Spleen (tissue), 7 donors: ENCODE measurements around the gene C10orf143.

Experiments used
- POLR2A ChIP-seq, 3 donors: fragments of 450-650 bp; IDR thresholded peaks; one replicate each; pipeline ENCODE4 v1.5.1; 2017; ENCODE audit warnings: antibody characterized with exemption in 3 of 3, mild to moderate bottlenecking in 1 of 3
- POLR2AphosphoS5 ChIP-seq, 3 donors: sonication (generic); formaldehyde crosslinking; IDR thresholded peaks; one replicate each; pipeline ENCODE4 v1.5.1; 2017; ENCODE audit warnings: antibody characterized with exemption in 3 of 3
- TF ChIP-seq, protein P1 (sequence below), 11 experiments: fragments of 200-600 bp in 7 of 11; fragments of 450-650 bp in 4 of 11; sonication (generic) in 4 of 11; IDR thresholded peaks in 8 of 11; conservative IDR thresholded peaks in 3 of 11; 1 replicate in 7 of 11; 2 replicates in 4 of 11; pipeline versions ENCODE4 v1.4.0 to v1.8.0; 2016 to 2021; ENCODE audit warnings: antibody characterized with exemption in 11 of 11, inconsistent platforms in 4 of 11, mild to moderate bottlenecking in 1 of 11
- donor health status: DM: no; HTN: no; CAD: no; lungs with moderate emphysema.
- donor health status: DM: no; HTN: no; CAD: no.
- donor health status: DM: no; HTN: no; CAD: no.

DNA sequence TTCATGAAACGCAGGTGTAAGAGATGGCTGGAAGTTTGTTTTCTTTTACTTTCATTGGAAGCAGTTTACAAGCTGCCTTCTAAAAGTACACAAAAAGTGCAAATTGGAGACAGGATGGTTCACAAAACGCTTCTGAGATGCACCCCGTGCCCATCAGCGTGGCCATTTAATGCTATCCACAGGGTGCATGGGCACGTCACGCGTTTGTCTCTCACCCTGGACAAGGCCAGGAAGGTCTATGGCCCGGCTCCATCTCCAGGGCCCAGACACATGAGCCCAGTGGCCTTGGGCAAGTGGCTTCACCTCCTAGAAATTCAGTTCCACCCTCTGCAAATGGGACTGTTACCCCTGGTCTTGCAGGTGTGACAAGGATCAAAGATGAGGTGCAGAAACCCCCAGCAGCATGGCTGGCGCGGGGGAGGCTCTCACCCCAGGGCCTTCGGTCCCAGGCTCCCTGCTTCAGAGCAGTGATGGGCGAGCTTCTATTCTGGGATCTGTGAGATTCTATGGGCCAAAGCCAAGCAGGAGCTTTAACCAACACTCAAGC lies 85.8 kb downstream of the C10orf143 start:
- TF ChIP-seq POLR2A (IDR thresholded peaks at IDR 0.05) (no peak), POLR2AphosphoS5 (IDR thresholded peaks at IDR 0.05) (no peak)
- TF ChIP-seq, protein P1, sequence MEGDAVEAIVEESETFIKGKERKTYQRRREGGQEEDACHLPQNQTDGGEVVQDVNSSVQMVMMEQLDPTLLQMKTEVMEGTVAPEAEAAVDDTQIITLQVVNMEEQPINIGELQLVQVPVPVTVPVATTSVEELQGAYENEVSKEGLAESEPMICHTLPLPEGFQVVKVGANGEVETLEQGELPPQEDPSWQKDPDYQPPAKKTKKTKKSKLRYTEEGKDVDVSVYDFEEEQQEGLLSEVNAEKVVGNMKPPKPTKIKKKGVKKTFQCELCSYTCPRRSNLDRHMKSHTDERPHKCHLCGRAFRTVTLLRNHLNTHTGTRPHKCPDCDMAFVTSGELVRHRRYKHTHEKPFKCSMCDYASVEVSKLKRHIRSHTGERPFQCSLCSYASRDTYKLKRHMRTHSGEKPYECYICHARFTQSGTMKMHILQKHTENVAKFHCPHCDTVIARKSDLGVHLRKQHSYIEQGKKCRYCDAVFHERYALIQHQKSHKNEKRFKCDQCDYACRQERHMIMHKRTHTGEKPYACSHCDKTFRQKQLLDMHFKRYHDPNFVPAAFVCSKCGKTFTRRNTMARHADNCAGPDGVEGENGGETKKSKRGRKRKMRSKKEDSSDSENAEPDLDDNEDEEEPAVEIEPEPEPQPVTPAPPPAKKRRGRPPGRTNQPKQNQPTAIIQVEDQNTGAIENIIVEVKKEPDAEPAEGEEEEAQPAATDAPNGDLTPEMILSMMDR (IDR thresholded peaks at IDR 0.05 in 8 of 11, conservative IDR thresholded peaks at IDR 0.05 in 3 of 11), result no peak
